HG03558 (cell line): Measurements from ENCODE around the gene ZNF407.

Source experiments
- ATAC-seq: cut with Tn5 transposase; IDR thresholded peaks from one replicate; pipeline ENCODE4 v1.9.1; 2021; ENCODE audit warnings: moderate number of reproducible peaks; ENCODE audit not compliant: unreplicated experiment; ENCODE audit errors: extremely low read depth

ZNF407 gene

DNA sequence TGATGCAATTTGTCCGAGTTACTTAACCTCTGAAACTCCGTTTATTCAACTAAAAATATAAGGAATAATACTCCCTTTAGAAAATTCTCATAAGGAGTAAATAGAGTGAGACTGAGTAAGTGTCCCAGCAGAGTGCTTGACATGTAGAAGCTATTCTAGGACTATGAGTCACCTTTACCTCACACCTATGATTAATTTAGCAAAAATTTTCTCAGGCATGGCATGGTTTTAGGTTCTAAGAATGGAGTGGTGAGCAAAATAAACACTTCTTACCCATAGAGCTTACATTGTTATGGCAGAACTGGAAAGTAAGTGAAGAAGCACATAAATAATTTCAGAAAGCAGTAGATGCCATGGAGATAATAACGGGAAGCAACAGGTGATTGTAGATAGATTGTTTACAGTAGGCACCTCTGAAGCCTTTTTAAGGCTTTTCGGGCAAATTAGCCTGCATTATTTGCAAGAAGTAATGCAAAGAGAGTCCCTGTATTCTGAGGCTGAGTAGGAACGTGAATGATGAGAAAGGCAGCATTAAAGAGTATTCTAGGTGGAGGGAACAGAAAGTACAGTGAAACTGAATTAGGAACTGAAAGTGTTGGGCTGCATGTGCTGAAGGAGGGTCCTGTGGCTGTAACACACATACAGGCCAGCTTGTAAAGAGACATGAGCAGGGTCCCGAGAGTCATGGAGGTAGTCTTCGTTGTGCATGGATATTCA lies 209.2 kb downstream of the ZNF407 start:
- peak; percentile 91 for ATAC-seq

DNA sequence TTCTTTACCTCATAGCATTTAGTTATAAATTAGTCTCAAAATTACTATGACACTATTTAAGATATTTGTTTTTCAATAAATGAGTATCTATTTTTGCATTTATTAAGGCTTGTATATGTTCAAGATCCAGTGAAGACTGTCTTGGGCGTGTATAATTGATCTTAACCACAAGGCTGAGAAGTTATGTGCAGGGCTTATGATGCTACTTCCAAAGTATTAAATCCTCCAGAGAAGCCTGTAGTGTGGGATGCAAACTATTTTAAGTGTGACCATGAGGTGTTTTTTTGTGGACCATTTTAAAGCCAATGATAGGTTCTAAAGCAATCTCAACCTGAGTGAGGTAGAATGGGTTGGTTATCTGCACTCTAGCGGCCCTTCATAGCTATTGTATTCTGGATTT lies 219.9 kb downstream of the ZNF407 start:
- ATAC-seq, result no peak

DNA sequence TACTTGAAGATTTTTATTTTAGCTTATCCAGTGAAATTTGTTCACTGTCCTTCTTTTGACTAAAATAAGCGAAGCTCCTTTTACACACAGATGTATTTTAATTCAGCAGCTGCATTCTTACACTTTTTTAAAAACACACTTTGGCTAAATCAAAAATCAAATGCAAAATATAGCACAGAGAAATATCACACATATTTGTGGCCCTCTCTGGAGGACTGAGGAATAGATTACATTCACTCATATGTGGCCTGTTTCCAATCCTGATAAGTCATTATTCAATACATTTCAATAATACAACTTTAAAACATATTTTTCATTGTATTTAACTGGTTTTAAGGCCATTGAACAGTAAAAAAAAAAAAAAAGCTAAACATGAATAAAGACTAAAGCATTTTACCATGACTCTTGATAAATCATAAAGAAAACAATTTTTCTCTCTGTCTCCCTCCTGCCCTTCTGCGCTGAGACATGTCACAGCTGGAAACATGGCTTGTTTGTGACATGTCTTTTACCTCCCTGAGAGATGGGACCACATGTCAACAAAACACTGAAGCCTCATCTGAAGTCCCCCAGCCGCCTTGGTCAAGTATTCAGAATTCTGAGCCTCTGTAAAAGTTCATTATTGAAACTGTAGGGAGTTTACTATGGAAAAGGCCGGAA lies 221.0 kb downstream of the ZNF407 start:
- ATAC-seq, result no peak

DNA sequence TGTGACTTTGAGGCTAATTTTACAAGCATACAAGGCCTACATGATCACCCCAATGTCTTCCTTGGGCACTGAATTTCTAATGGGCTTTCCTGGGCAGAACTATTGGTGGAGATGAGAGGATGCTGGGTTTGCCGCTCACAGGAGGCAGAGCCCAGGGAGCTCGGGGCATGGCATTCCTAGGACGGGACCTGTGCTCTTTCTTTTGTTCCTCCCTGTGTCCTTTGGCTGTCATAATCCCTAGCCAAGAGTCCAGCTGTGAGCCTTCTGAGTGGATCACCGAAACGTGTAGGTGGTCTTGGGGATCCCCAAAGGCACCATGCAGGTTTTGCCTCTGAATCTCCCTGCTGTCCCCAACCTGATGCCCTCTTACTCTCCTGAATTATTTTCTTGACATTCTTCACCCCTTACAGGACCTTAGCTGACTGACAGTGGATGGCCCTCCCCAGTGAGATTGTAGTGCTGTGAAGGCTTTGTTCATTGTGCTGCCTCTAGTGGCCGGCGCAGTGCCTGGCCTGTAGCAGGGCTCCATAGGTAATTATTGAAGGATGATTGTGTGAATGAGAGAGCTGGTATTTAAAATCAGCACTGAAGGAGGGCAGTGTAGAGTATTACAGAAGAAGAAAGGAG lies 221.9 kb downstream of the ZNF407 start:
- no peak for ATAC-seq

DNA sequence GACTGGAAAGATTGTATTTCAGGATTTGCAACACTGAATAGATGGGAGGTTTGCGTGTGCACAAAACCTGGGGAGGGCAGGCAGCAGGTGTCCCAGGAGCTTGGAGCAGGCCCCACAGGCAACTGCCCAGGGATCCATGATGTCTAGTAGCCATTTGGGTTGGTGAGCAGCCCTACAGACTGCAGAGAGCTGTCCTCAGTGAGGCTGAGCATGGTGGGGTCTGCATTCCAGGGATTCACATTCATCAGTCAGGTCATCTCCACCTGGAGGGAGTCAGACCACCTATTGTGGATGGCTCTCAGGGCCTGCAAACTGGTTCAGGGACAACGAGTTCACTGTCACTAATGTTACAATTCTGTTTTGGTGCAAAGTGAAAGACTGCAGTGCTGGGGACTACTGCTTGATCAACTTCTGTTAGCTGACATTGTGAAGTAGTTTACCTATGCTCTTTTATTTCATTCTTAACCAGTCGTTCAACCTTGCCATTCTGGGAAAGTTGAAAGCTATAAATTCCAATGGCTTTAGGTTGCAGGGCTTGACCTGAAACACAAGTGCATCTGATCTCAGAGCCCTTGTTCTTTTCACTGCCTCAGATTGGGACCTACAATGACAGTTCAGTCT lies 222.6 kb downstream of the ZNF407 start:
- no peak for ATAC-seq

DNA sequence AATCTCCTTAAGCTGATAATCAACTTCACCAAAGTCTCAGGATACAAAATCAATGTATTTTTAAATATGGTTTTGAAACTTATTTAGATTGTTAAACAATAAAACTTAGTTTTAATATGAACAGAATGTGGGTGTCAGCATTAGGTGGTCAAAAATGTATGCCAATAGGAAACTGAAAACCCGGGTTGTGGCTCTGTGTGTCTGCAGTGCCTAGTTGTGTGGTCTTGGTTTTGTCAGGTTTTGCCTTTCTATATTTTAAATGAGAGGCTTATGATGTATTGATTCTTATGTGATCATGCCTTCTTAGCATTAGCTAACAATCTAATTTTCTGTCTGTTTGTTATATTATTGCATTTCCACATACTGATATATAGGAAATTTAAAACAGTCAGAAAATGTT lies 227.8 kb downstream of the ZNF407 start:
- no peak for ATAC-seq

DNA sequence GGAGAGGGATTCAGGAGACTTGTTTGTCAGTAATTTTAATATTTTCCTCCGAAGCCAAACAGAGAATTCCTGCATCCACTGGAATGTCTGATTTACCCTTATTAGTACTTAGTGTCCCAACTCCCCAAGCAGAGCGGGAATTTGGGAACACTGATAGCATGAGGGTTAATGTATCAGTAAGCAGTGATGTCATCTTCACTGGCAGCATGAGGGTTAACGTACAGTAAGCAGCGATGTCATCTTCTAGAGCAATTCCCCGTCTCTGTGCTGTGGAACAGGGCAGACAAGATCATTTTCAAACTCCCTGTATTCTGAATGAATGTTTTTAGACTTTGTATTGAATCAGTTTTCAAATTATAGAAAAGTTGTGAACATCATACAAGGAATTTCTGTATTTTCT lies 228.9 kb downstream of the ZNF407 start:
- ATAC-seq, result no peak

DNA sequence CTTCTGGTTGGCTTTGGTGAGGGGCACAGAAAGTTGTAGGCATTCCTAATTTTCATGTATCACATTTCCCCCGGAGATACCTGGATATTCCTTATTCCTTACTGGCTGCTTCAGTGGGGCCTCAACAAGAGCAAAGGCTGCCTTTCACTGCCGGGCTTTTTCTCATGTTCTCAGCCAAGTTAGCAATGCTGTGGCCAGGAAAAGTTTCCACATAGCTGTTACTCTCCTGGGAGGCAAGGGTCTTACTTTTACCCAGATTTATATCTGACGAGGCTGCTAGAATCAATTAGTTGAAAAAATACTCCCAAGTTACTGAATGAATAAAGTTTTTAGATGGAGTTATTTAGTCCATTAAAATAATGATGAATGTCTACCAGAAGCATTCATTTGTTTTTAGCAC lies 230.5 kb downstream of the ZNF407 start:
- ATAC-seq, result no peak

DNA sequence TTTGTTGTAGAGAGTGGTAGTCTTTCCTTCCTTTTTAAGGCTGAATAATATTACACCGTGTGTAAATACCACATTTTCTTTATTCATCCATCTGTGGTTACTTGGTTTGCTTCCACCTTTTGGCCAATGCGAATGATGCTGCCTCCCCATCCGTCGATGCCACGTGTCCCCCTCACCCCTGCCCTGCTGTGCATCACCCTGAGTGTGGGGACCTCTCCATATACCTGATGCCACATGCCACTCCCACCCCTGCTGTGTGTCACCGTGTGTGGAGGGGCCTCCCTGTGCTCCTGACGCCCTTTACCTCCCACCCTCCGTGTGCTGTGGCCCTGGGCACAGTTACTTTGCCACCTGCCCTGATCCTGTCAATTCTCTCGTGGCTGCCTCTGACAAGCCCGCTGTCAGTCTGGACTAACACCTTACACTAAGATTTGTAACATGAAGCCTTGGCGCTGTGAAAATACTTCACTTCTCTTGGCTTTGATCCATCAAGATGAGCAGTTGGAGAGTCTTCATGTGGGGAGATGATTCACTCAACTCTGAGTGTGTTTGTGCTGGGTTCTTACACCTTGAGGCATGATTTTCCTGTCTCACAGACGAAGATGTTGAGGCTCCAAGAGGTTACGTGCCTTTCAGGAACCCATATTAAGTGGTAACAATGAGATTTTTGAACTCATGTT lies 234.0 kb downstream of the ZNF407 start:
- ATAC-seq, result no peak

DNA sequence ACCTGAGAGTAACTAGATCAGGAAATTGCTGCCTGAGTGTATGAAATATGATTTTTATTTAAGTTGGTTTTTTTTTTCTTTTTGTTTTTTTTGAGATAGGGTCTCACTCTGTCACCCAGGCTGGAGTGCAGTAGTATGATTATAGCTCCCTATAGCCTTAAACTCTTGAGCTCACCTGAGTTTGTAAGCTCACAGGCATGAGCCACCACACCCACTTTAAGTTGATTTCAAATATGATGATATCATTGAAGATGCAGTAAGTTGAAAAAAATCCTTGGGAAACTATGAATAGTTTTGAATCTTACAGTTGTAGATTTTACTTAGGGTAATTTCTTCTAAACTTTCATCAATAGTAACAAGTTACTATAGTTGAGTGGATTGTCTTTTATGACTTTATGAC lies 234.7 kb downstream of the ZNF407 start:
- no peak for ATAC-seq

DNA sequence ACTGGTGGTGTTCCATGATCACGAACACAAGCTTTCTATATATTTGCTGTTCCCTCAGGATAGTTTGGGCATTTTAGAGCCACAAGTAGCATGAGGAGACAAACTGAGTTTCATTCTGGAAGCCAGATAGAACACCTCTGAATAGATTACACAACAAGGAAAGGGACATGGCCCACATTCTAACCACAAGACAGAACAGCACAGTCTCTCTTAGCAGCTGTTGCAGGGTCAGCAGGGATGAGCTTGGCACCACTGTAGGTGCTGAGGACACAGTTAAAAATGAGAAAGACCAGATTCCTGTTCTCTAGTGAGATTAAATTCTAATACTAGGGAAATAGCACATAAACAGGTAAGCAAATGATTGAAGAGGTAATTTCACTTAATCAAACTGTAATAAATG lies 235.3 kb downstream of the ZNF407 start:
- no peak for ATAC-seq

DNA sequence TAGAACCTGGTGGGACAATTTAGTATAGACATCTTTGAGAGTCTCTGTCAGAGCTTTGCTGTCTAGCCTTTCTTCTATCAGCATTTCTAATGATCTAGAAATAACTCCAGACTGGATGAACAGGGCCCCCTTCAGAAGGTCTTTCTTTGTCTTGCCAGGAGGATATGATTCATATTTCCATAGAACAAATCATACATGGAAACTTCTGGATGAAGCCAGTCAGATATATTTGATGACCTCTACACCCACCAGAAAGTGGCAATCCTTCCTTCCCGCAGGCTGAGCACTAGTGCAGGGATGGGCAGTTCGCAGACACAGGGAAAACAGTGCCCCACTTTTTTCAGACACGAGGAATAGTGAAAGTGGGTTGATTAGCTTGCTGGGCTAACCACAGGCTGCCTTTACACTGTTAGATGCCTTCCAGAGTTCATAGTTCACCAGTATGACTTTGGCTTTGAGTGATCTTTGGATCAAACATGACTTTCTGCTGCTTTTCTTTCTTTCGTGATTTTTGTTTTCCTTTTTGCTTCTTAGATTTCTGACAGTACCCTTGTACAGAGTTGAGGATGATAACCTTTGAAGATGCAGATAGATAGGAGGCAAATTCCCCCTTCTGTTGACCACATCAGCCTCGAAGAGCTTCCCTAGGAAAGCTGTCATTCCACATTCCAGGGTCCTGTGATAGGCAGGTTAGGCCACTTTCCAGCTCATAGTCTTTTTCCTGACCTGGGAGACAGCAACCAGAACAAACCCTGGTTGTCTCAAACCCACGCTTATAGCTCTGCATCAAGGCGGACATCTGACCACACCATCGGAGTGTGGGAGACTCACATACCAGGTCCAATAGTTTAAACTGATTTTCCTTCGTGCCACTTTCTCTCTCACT lies 237.0 kb downstream of the ZNF407 start:
- ATAC-seq, result no peak

DNA sequence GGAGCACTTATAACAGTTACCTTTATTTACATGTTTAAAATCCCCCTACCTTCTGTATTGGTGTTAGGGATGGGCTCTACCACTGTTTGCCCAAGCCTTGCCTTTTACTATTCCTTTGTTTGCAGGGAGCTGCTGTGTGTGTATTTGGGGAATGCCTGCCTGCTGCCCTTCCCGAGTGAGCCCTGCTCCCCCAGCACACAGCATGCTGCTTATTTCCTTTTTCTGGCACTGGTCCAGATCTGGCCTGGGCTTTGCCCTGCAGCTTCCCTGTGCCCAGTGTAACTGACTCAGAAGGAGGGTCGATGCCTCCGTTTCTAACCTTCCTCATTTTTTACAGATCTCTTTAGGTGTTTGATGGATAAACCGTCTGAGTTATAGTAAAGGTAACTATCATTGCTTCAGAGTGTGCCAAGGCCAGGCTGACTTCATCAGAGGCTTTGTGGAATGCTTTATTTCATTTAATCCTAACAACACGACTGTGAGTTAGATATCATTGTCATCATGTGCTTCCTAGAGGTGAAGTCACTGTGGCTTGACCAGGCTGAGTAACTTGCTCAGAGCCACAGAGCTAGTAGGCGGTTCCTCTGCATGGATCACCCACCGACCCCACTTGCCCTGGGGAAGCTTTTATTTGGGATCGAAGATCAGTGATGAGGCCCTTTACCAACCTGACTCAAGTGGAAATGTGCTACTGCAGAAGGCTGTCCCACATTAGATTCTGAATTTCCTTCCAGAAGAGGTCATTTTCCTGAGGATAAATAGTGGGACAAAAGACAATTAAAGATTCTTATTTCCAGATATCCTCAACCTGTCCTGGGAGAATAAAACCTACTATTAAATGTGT lies 238.8 kb downstream of the ZNF407 start:
- ATAC-seq, result no peak

DNA sequence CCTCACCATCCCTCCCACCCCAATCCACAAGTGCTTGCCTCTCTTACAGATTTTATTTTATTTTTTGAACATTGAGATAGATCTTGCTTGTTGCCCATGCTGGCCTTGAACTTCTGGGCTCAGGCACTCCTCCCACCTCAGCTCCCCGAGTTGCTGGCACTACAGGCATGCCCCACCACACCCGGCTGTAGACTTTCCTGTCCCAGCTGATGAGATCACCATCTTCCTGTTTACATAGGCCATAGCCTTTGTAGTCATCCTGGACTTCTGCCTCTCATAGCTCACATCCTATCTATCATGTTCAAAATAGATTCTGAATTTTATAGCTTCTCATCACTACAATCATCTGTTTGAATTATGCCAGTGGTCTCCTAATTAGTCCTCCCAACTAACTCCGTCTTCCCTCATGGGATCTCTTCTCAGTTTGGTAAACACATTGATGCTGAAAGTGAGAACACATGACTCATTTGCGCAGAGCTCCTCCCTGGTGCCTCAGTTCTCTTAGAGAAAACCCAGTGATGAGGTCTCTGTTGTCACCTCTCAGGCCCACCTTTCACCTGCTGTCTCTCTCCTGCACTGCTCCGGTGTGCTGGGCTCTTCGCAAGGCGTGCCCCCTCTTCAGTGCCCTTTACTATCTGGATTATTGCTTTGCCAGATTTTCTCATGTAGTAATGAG lies 243.0 kb downstream of the ZNF407 start:
- ATAC-seq, result no peak

DNA sequence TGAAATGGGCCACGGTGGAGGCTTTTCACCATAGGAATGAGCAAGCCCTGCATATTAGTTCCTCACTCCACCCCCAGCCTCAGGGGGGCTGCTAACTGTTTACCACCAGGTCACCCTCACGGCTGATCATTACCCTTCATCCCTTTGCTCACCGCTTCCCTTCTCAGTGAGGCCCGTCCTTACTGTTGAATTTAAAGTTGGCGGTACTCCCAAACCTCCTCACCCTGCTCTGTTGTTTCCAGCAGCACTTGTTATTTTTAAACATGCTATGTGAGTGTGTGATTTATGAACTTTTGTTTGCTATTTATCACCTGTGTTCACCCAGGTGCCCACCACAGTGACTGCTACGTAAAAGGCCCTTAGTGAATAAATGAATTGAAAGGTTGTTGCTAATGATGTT lies 243.6 kb downstream of the ZNF407 start:
- no peak for ATAC-seq

DNA sequence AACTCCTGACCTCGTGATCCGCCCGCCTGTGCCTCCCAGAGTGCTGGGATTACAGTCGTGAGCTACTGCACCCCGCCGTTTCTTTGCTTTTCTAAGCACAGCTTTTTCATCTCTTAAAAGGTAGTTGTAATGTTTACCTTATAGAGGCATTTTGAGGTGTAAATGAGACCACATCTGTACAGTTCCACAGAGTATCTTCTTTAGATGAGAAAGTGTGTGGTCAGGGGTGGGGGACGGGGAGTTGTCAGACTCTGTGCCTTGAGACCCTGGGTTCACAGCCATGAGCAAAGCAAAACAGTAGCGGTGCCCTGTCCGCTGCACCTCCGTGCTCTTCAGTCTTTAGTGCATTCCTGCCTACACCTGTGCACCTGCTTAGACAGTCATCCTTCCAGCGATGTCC lies 251.6 kb downstream of the ZNF407 start:
- no peak for ATAC-seq

DNA sequence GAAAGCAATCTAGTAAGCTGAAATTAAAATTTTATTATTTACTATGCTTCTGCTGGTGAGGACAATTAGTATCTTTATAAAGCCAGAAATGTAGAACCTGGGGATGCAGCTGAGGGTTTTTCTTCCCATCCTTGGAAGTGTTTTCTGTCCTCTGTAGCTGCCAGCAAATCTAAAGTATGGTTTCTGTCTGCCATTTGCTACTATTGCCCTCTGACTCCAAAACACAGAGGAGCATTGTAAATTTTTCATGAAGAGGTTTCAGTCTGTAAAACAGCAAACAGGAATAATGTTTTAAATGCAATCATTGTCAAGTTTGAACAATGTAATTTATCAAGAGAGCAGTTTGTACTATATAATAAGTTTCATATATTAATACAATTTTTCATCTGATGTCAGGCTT lies 258.8 kb downstream of the ZNF407 start:
- ATAC-seq, result no peak

DNA sequence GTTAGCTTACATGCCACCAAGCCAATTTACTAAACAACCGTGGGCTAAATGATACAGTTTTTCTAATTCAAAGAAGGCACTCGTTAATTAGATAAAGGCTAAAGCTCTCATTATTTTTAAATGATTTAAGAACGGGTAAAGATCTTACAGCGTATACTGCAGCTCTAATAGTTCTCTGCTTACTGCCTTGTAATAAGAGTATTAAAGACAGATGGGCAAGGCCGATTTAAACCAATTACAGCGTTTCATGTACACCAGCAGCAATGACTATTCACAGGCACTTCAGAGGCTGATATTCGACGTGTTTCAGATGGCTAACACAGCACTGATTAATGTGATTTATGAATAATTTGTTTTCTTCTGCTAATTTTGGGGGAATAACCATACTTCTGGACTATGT lies 259.3 kb downstream of the ZNF407 start:
- ATAC-seq, result no peak
